Esophagus muscularis mucosa (tissue), 3 donors: ENCODE measurements around the gene CDC42EP3.

ENCODE experiments used
- CTCF ChIP-seq, 3 experiments: fragments of 200-600 bp in 2 of 3; fragments of 450-650 bp in 1 of 3; sonication (generic) in 2 of 3; IDR thresholded peaks; one replicate each; pipeline ENCODE4 v1.5.1; 2017 to 2019; ENCODE audit warnings: antibody characterized with exemption in 3 of 3, mild to moderate bottlenecking in 2 of 3, moderate library complexity in 1 of 3
- EP300 ChIP-seq: sonication (generic); formaldehyde crosslinking; IDR thresholded peaks from one replicate; pipeline ENCODE4 v1.6.1; 2017; ENCODE audit warnings: antibody characterized with exemption

DNA sequence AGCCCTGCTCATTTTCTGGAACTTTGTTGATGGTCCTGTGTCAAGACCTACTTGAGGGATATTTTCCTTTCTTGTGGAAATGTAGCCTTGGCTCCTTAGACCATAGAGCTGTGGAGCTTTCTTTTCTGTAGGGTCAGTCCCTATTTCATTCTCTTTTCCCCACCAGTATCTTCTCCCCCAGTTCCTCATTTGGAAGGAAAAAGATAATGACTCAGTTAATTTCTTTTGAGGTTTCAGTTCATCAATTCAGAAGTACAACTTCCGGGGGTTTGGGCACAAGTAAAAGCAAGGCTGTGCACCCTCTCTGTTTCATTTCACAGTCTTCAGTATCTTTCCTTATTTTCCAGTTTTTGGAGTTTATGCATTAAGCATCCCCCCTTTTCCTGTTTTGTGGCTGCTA is 70.7 kb downstream of the CDC42EP3 start:
- TF ChIP-seq EP300 (no peak), CTCF (IDR thresholded peaks at IDR 0.05) (no peak)
